ENCODE results near the gene SRD5A1. TPM values are rescaled to one million over a fixed set of nuclear protein-coding genes. Genes with fewer than 3 reads are reported as not detected.

Gene SRD5A1
- polyA plus RNA-seq, 1 experiment, result 20.7 TPM

- POLR2A ChIA-PET, result no interaction called here
- Histone ChIP-seq H3K27me3 (ENCODE audit: control insufficient read depth, insufficient read depth, low read length) (no peaks in the 10 kb centered on the region), H3K9me3 (ENCODE audit: control insufficient read depth, insufficient read depth, low read length) (no peaks in the 10 kb centered on the region), H3K4me3 (ENCODE audit: low read depth, low read length) (no peak overlapping the region), H3K27ac (ENCODE audit: low read depth, low read length) (no peak overlapping the region)
- TF ChIP-seq CTCF (IDR thresholded peaks at IDR 0.05; ENCODE audit: low read depth, low read length), result no peak
- no peak for DNase-seq (ENCODE audit: low read depth, low spot score)
- CTCF ChIA-PET, result no interaction called here
Observed at GRCh38 chr5:6597557-6597956, 35.7 kb upstream of the SRD5A1 start.

GRCh38 chr5:6598351-6598900, 34.8 kb upstream of the SRD5A1 start:
- no peak overlapping the region for H3K27ac ChIP-seq (ENCODE audit: low read depth, low read length)
- no peak for DNase-seq (ENCODE audit: low read depth, low spot score)
- H3K4me3 ChIP-seq (ENCODE audit: low read depth, low read length), result no peak overlapping the region
- H3K9me3 ChIP-seq (ENCODE audit: control insufficient read depth, insufficient read depth, low read length), result no peaks in the 10 kb centered on the region
- ChIA-PET POLR2A (no interaction called here), CTCF (interaction anchor here (0.7 kb wide), 1 partner anchor 21 kb away, joined by 3 read pairs; no protein-coding TSS in a partner anchor)
- no peak for TF ChIP-seq CTCF (IDR thresholded peaks at IDR 0.05; ENCODE audit: low read depth, low read length)
- H3K27me3 ChIP-seq (ENCODE audit: control insufficient read depth, insufficient read depth, low read length), result no peaks in the 10 kb centered on the region

GRCh38 chr5:6599739-6600138, 33.5 kb upstream of the SRD5A1 start:
- no peaks in the 10 kb centered on the region for H3K9me3 ChIP-seq (ENCODE audit: control insufficient read depth, insufficient read depth, low read length)
- H3K27me3 ChIP-seq (ENCODE audit: control insufficient read depth, insufficient read depth, low read length), result no peaks in the 10 kb centered on the region
- H3K4me3 ChIP-seq (ENCODE audit: low read depth, low read length), result no peak overlapping the region
- no peak overlapping the region for H3K27ac ChIP-seq (ENCODE audit: low read depth, low read length)
- TF ChIP-seq CTCF (IDR thresholded peaks at IDR 0.05; ENCODE audit: low read depth, low read length), result no peak
- no peak for DNase-seq (ENCODE audit: low read depth, low spot score)
- POLR2A ChIA-PET, result no interaction called here
- CTCF ChIA-PET, result interaction anchor here (1.0 kb wide), 1 partner anchor 12 kb away, joined by 3 read pairs; no protein-coding TSS in a partner anchor

GRCh38 chr5:6601271-6601670, 32.0 kb upstream of the SRD5A1 start:
- no peaks in the 10 kb centered on the region for H3K9me3 ChIP-seq (ENCODE audit: control insufficient read depth, insufficient read depth, low read length)
- ChIA-PET POLR2A (no interaction called here), CTCF (no interaction called here)
- H3K27me3 ChIP-seq (ENCODE audit: control insufficient read depth, insufficient read depth, low read length), result no peaks in the 10 kb centered on the region
- H3K27ac ChIP-seq (ENCODE audit: low read depth, low read length), result no peak overlapping the region
- no peak for DNase-seq (ENCODE audit: low read depth, low spot score)
- no peak overlapping the region for H3K4me3 ChIP-seq (ENCODE audit: low read depth, low read length)
- no peak for TF ChIP-seq CTCF (IDR thresholded peaks at IDR 0.05; ENCODE audit: low read depth, low read length)

- H3K27me3 ChIP-seq (ENCODE audit: control insufficient read depth, insufficient read depth, low read length), result no peaks in the 10 kb centered on the region
- CTCF ChIA-PET, result no interaction called here
Observed at GRCh38 chr5:6601816-6602215, 31.4 kb upstream of the SRD5A1 start.

More at GRCh38 chr5:6601816-6602215, 31.4 kb upstream of the SRD5A1 start:
- POLR2A ChIA-PET, result no interaction called here
- Histone ChIP-seq H3K27ac (ENCODE audit: low read depth, low read length) (no peak overlapping the region), H3K9me3 (ENCODE audit: control insufficient read depth, insufficient read depth, low read length) (no peaks in the 10 kb centered on the region), H3K4me3 (ENCODE audit: low read depth, low read length) (no peak overlapping the region)
- no peak for DNase-seq (ENCODE audit: low read depth, low spot score)
- TF ChIP-seq CTCF (IDR thresholded peaks at IDR 0.05; ENCODE audit: low read depth, low read length), result no peak

Data from AG04450 (cell line).